ENCODE data around the gene ZC3H18. TPM values are rescaled to one million over a fixed set of nuclear protein-coding genes. Genes with fewer than 3 reads are reported as not detected.
A peak's percentile ranks its signal among the peaks of the same experiment; 100 is the strongest.

The ZC3H18 gene
- total RNA-seq, 1 donor from 2014 or later, result 10.5 TPM

GRCh38 chr16:88649195-88649923 lies 79.2 kb downstream of the ZC3H18 start:
- no peak for TF ChIP-seq CTCF (IDR thresholded peaks at IDR 0.05; ENCODE audit: insufficient read depth, low read length, severe bottlenecking)

DNA sequence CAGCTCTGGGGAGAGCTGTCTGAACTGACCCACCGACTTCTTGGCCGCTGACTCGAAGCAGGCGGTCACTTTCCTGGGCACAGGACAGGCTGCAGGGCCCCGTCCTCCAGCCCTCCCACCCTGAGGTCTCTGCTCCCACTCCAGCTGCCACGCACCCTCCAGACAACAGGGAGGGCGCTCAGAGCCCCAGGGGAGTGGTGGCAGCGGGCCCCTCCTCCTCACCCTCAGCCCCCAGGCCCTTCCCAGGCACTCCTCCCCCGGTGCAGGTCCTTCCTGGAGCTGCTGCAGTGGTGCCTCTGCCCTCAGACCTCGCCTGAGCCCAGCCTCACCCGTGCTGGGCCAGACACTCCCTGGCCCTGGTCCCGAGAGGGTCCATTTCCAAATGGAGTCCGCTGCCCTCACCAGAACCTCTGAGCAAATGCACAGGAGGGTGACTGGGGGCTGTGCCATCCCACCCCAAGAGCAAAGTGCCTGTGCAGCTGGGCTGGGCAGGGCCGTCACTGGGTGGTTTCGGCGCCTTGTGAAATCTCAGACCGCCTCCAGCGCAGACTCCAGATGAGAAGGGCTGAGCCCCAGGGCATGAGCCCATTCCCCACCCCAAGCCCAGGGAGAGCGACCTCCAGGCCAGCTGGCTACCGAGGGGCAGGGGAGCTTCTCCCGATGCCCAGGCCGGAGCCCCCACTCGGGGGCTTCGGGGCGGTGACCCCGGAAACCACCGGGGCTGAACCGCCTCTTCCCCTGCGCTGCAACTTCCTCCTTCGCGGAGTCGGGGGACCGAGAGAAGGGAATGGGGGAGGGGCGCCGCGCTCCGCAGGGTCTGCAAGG lies 79.9 kb downstream of the ZC3H18 start:
- H3K4me3 ChIP-seq (ENCODE audit: low read depth, low read length), result peak overlapping the region; percentile 57
- H3K36me3 ChIP-seq (ENCODE audit: control insufficient read depth, insufficient read depth, low read length), result peaks cover 3% of the 10 kb centered on the region
- no peak for FAIRE-seq
- DNase-seq (ENCODE audit: low read depth), result no peak
- H3K27me3 ChIP-seq (ENCODE audit: control insufficient read depth, insufficient read depth, low read length), result no peaks in the 10 kb centered on the region
- TF ChIP-seq CTCF (IDR thresholded peaks at IDR 0.05; ENCODE audit: insufficient read depth, low read length, severe bottlenecking), result no peak

More at GRCh38 chr16:88649195-88649923, 79.2 kb downstream of the ZC3H18 start:
- DNase-seq (ENCODE audit: low read depth) (no peak), FAIRE-seq (no peak)
- H3K36me3 ChIP-seq (ENCODE audit: control insufficient read depth, insufficient read depth, low read length), result peaks cover 2% of the 10 kb centered on the region
- H3K4me3 ChIP-seq (ENCODE audit: low read depth, low read length), result no peak overlapping the region
- no peaks in the 10 kb centered on the region for H3K27me3 ChIP-seq (ENCODE audit: control insufficient read depth, insufficient read depth, low read length)

DNA sequence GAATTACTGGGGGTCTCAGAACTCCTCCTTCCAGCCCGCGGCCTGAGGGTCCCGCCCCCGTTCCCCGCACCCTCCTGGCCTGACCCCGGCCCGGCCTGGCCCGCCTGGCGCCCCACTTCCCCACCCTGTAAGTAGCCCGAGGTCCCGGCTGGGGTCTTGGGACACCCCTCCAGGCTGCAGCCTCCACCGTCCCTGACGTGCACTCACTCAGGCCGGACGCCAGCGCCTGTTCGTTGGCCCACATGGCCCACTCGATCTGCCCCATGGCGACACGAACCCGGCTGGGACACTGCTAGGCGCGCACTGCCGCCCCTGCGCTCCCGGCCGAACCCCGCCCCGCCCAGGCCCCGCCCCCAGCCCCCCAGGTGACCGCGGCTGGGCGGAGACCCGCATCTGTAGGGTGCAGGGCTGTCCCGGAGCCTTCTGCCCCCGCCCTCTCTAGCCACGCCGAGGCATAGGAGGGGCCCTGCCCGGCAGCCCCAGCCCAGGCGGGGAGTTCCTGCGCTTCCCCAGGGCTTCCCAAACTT lies 80.6 kb downstream of the ZC3H18 start, which contains the start of gene CYBA:
Gene CYBA, minus strand, starts transcription at position 305 of the 527 bp plus-strand sequence. Its CDS starts 40 bp downstream, at position 265.
- H3K36me3 ChIP-seq (ENCODE audit: control insufficient read depth, insufficient read depth, low read length), result peaks cover 5% of the 10 kb centered on the region
- DNase-seq (ENCODE audit: low read depth) (peak; percentile 18), FAIRE-seq (no peak)

DNA sequence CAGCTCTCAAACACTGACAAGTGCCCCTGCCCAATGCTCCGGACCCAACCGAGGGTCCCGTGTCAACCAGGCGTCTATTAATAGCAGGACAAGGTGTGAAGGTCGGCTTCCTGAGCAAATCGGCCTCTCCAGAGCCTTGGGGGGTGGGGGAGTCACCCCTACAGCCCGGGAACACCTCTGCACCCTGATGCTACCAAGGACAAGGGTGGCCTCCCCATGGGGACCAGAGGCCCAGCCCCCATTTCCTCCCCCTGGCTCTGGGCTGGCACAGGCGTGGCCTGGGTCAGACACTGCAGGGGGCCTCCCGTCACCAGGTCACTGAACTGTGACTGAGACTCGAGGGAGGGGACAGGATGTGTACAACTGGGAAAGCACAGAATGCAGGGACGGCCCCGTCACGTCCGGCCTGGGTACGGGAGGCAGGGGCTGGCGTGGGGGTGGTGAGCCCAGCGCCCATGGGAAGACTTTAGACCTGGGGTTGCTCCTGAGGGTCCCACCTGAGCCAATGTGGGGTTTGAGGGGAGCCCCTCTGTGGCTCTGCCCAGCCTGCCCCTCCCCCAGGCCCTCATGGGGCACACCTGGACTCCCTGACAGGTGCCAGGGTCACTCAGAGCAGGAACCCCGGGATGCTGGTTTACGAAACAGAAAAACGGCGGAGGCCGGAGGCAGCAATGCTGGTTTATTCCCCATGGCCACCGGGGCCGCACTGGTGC lies 81.2 kb downstream of the ZC3H18 start:
- DNase-seq (ENCODE audit: low read depth) (no peak), FAIRE-seq (no peak)
- Histone ChIP-seq H3K36me3 (ENCODE audit: control insufficient read depth, insufficient read depth, low read length) (peaks cover 7% of the 10 kb centered on the region), H3K4me3 (ENCODE audit: low read depth, low read length) (peak overlapping the region; percentile 57), H3K27me3 (ENCODE audit: control insufficient read depth, insufficient read depth, low read length) (no peaks in the 10 kb centered on the region)
- TF ChIP-seq CTCF (IDR thresholded peaks at IDR 0.05; ENCODE audit: insufficient read depth, low read length, severe bottlenecking), result no peak

More for the DNA sequence above, 80.6 kb downstream of the ZC3H18 start, which contains the start of gene CYBA:
- Histone ChIP-seq H3K4me3 (ENCODE audit: low read depth, low read length) (peak within 1 kb of the TSS; percentile 57), H3K27me3 (ENCODE audit: control insufficient read depth, insufficient read depth, low read length) (no peaks in the 10 kb centered on the region)
- TF ChIP-seq CTCF (IDR thresholded peaks at IDR 0.05; ENCODE audit: insufficient read depth, low read length, severe bottlenecking), result no peak

DNA sequence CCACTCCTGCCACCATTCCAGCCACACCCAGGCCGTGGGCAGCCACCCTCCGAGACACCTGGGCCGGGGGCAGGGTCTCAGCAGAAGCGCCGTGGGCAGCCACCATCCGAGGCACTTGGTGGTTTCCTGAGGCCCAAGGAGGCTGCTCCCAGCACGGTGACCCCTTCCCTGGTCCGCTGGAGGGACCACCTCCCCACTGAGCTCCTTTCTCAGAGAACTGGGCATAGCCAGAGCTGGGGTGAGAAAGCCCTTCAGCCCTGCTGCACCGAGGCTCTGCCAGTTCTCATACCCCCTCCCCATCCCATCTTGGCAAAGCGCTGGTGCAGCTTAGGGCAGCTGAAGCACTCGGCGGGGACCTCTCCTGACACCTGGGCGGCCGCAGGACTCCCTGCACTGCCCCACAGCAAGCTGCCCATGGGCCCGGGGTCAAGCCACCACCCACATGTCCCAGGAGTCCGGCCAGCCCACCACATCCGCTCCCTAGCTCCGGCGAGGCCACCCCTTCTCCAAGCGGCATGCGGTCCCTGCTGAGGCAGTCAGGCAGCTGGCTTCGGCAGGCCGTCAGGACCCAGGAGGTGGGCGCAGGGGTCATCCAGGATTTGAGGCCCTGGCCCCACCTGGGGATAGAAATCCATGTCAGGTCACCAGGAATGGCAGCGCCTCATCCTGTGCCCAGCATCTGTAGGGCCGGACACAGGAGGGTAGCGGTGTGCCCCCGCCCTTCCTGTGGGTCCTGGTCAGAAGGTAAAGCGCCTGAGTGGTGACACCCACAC lies 82.0 kb downstream of the ZC3H18 start:
- DNase-seq (ENCODE audit: low read depth) (no peak), FAIRE-seq (no peak)
- Histone ChIP-seq H3K36me3 (ENCODE audit: control insufficient read depth, insufficient read depth, low read length) (peaks cover 11% of the 10 kb centered on the region), H3K4me3 (ENCODE audit: low read depth, low read length) (no peak overlapping the region), H3K27me3 (ENCODE audit: control insufficient read depth, insufficient read depth, low read length) (no peaks in the 10 kb centered on the region)
- no peak for TF ChIP-seq CTCF (IDR thresholded peaks at IDR 0.05; ENCODE audit: insufficient read depth, low read length, severe bottlenecking)
